Muscle layer of duodenum (tissue), 2 donors: ENCODE data around the gene TRAF3.

Experiments
- H3K27ac ChIP-seq: one replicate; pipeline ENCODE4 v1.7.0; 2013; ENCODE audit warnings: mild to moderate bottlenecking, low read length
- H3K27me3 ChIP-seq: one replicate; pipeline ENCODE4 v1.7.0; 2013; ENCODE audit warnings: low read depth, mild to moderate bottlenecking, control low read depth, low read length
- H3K36me3 ChIP-seq, 2 donors: one replicate each; pipeline ENCODE4 v1.7.0; 2013; ENCODE audit warnings: low read length in 2 of 2, control low read depth in 1 of 2, mild to moderate bottlenecking in 1 of 2; ENCODE audit not compliant: insufficient read depth in 2 of 2, control insufficient read depth in 1 of 2
- H3K4me1 ChIP-seq, 2 donors: one replicate each; pipeline ENCODE4 v1.7.0; 2013; ENCODE audit warnings: low read length in 2 of 2, mild to moderate bottlenecking in 2 of 2, control low read depth in 1 of 2, moderate library complexity in 1 of 2; ENCODE audit not compliant: insufficient read depth in 2 of 2, control insufficient read depth in 1 of 2
- H3K4me3 ChIP-seq, 2 donors: one replicate each; pipeline ENCODE4 v1.7.0; 2013; ENCODE audit warnings: low read length in 2 of 2, low read depth in 1 of 2, mild to moderate bottlenecking in 1 of 2
- H3K9me3 ChIP-seq, 2 donors: one replicate each; pipeline ENCODE4 v1.7.0; 2013; ENCODE audit warnings: low read length in 2 of 2, control low read depth in 1 of 2, mild to moderate bottlenecking in 1 of 2; ENCODE audit not compliant: control insufficient read depth in 1 of 2
- donor health status: healthy.

Gene TRAF3

DNA sequence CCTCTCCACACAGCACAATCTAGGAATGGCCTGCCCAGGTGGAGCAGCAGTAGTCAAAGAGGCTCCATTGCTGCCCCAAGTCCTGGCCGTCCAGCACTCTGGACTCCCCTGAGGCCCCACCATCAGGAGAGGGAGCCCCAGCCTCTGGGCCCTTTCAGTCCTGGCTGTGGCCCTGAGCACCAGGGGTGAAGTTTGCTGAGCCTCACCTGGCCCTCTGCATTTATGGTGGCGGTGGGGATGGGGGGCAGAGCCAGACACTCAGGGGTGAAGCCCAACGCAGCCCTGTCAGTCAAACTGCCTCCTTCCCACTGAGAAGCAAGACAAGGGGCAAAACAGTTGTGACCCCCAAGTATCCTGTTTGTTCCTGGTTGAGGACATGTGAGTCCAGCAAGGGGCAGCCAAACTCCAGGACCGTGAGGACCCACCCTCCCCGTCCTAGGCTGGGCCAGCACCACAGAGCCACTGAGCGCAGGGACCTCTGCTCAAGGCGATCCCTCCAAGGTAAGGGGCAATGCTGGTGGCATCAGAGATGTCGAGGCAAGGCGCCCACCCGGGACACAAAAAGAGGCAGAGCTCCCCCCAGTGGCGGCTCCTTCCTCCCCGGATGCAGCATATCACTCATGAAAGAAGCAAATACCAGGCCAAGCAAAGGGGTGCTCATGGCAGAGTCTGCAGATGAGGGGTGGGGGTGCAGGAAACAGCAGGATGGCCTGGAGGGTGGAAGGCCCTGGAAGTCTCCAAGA, 140.4 kb downstream of the TRAF3 start:
- H3K9me3 ChIP-seq, result no peaks in the 10 kb centered on the region
- peaks cover 0 to 2% of the 10 kb centered on the region in 2 donors for H3K4me1 ChIP-seq
- no peak overlapping the region for H3K27ac ChIP-seq
- H3K27me3 ChIP-seq, result no peaks in the 10 kb centered on the region
- H3K36me3 ChIP-seq, result no peaks in the 10 kb centered on the region
- no peak overlapping the region for H3K4me3 ChIP-seq

- H3K4me3 ChIP-seq, result no peak overlapping the region
- H3K36me3 ChIP-seq, result no peaks in the 10 kb centered on the region
- no peaks in the 10 kb centered on the region for H3K9me3 ChIP-seq
- H3K27me3 ChIP-seq, result no peaks in the 10 kb centered on the region
- no peak overlapping the region for H3K27ac ChIP-seq
- peaks cover 0 to 10% of the 10 kb centered on the region in 2 donors for H3K4me1 ChIP-seq
Measured at GRCh38 chr14:102918438-102918837, 141.2 kb downstream of the TRAF3 start.

DNA sequence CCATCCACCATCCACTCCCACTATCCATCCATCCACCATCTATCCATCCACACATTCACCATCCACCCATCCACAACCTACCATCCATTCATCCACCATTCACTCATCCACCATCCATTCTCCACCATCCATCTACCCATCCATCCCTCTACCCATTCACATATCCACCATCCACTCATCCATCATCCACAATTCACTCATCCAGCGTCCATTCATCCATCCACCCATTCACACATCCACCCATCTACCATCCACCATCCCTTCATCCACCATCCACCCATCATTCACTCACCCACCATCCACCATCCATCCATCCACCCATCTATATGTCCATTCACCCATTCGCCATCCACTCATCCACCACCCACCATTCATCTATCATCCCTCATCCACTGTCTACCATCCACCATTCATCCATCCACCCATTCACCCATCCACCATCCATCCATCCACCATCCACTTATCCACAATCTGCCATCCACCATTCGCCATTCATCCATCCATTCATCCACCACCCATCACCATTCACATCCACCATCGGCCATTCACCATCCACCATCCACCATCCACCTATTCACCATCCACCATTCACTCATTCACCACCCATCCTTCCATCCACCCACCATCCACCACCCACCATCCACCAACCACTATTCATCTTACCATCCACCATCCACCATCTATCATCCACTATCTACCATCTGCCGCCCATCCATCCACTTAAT, 143.2 kb downstream of the TRAF3 start:
- H3K27ac ChIP-seq, result no peak overlapping the region
- peaks cover 8% of the 10 kb centered on the region for H3K27me3 ChIP-seq
- H3K4me3 ChIP-seq, result no peak overlapping the region
- H3K36me3 ChIP-seq, result no peaks in the 10 kb centered on the region
- H3K9me3 ChIP-seq, result no peaks in the 10 kb centered on the region
- peaks cover 0 to 18% of the 10 kb centered on the region in 2 donors for H3K4me1 ChIP-seq

- Histone ChIP-seq H3K27me3 (peaks cover 13% of the 10 kb centered on the region), H3K4me3 (no peak overlapping the region), H3K27ac (no peak overlapping the region), H3K4me1 (peaks cover 0 to 18% of the 10 kb centered on the region in 2 donors), H3K9me3 (no peaks in the 10 kb centered on the region), H3K36me3 (no peaks in the 10 kb centered on the region)
Measured at GRCh38 chr14:102920998-102921304, 143.7 kb downstream of the TRAF3 start.

GRCh38 chr14:102922490-102923200, 145.4 kb downstream of the TRAF3 start, which contains the start of gene AMN:
AMN (plus strand) TSS chr14:102922663; CDS start chr14:102922689, 26 bp downstream.
- H3K9me3 ChIP-seq, result no peaks in the 10 kb centered on the region
- H3K36me3 ChIP-seq, result no peaks in the 10 kb centered on the region
- no peak within 1 kb of the TSS for H3K27ac ChIP-seq
- H3K4me3 ChIP-seq, result peak within 1 kb of the TSS; percentile 41 to 48
- peaks cover 16% of the 10 kb centered on the region for H3K27me3 ChIP-seq
- peaks cover 0 to 18% of the 10 kb centered on the region in 2 donors for H3K4me1 ChIP-seq

DNA sequence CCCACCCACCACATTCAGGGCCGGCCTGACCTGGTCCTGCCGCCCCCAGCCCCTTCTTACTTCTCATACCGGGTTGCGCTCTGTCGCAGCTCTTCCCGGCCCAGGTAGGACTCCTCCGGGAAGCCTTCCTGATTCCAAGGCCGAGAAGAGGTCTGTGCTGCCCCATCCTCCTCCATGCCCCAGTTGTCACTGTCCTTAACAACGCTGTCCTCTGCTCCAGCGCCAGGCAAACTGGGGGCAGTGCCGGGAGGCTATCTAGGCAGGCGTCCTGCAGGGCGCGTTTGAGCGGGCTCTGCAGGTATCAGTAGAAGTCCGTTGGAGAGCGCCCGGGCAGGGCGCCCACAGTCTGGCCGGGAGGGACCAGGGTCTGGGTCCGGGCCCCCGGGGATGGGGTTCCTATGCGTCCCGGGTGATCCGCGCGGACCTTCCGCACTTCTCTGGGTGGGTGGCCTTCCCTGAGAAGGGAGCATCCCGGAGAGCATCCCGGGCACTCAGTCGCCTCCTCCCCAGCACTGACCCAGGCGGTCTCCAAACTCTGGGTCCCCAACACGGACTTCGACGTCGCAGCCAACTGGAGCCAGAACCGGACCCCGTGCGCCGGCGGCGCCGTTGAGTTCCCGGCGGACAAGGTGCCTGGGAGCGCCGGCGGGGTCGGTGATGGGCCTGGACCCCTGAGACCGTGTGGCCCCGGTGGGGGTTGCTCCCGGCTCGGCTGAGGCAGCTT, 146.1 kb downstream of the TRAF3 start:
- Histone ChIP-seq H3K9me3 (no peaks in the 10 kb centered on the region), H3K27ac (no peak overlapping the region), H3K4me1 (peaks cover 0 to 21% of the 10 kb centered on the region in 2 donors), H3K4me3 (peak overlapping the region; percentile 41 to 48), H3K27me3 (peaks cover 18% of the 10 kb centered on the region), H3K36me3 (no peaks in the 10 kb centered on the region)

- peaks cover 0 to 28% of the 10 kb centered on the region in 2 donors for H3K4me1 ChIP-seq
- H3K27ac ChIP-seq, result no peak overlapping the region
- H3K9me3 ChIP-seq, result no peaks in the 10 kb centered on the region
- H3K27me3 ChIP-seq, result peaks cover 21% of the 10 kb centered on the region
- H3K36me3 ChIP-seq, result no peaks in the 10 kb centered on the region
- peak overlapping the region in 1 of 2 donors; percentile 7 for H3K4me3 ChIP-seq
Measured at GRCh38 chr14:102923925-102924486, 146.8 kb downstream of the TRAF3 start.

DNA sequence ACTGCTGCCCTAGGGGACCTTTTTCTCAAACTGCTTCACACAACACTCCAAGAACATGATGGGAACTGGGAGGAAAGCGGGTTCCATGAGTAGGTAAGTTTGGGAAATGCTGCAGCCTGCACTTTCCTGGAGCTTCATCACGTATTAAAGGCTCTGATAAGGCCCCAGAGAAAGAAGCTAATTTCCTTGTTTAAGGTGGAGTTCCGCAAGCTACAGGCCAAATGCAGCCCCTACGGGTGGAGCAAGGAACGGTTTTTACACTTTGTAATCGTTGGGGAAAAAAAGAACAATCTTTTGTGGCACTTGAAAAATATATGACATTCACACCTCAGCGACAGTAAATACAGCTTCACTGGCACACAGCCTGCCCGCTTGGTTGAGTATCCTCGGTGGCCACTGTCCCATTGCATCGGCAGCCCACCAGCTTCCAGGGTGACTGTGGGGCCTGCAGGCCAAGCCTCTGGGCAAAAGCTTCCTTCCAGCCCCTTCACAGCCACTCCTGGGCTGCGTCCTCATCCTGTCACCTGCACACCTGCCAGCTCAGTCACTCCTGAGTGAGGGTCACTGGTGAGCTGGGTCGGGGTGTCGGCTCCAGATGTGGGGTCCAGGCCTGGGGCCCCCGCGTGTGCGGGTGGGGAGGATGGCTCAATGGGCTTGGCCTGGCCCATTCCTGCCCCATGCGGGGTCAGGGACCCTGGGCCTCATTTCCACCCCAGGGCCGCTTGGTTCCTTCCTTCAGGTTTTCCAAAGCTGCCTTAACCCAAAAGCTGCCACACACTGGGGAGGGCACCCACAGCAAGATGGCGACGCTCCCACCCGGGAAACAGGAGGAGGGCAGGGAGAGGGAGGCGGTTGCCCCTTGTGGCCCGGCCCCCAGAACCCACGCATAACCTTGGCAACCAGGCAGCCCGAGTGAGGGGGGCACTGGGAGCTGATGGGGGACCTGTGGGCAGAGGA, 147.7 kb downstream of the TRAF3 start:
- Histone ChIP-seq H3K4me1 (peaks cover 0 to 37% of the 10 kb centered on the region in 2 donors), H3K36me3 (no peaks in the 10 kb centered on the region), H3K4me3 (no peak overlapping the region), H3K27ac (no peak overlapping the region), H3K9me3 (no peaks in the 10 kb centered on the region), H3K27me3 (peaks cover 26% of the 10 kb centered on the region)

- H3K27ac ChIP-seq, result no peak overlapping the region
- no peak overlapping the region for H3K4me3 ChIP-seq
- H3K27me3 ChIP-seq, result peaks cover 26% of the 10 kb centered on the region
- H3K4me1 ChIP-seq, result peaks cover 0 to 43% of the 10 kb centered on the region in 2 donors
- no peaks in the 10 kb centered on the region for H3K9me3 ChIP-seq
- H3K36me3 ChIP-seq, result no peaks in the 10 kb centered on the region
Measured at GRCh38 chr14:102925646-102926045, 148.4 kb downstream of the TRAF3 start.

DNA sequence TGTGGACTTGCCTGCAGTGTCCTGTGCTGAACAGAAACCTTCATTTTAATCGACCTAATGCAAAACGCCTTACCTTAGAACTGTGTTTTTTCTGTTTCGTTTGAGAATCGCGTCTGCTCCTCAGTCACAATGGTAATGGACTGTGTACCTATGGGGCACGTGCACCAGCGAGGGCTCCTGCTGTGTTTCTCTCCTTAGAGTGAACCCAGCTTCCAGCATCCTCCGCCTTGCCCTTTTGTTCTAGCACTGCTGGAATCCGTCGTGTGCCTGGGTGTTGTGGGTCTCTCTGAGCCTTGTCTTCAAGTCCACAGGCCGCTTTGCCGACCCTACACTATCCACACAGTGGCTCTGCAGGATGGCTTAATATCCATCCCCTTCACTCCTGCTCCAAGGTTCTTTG, 148.9 kb downstream of the TRAF3 start:
- Histone ChIP-seq H3K9me3 (no peaks in the 10 kb centered on the region), H3K27me3 (peaks cover 26% of the 10 kb centered on the region), H3K27ac (no peak overlapping the region), H3K4me1 (peaks cover 0 to 43% of the 10 kb centered on the region in 2 donors), H3K36me3 (no peaks in the 10 kb centered on the region), H3K4me3 (no peak overlapping the region)
